Nephron (organoid): ENCODE data around the gene NUPR1.
A peak's percentile ranks its signal among the peaks of the same experiment; 100 is the strongest.

ENCODE experiments used
- H3K27ac Mint-ChIP-seq, 3 experiments: 2 replicates each; pipeline ENCODE4 v1.8.0; 2020; ENCODE audit warnings: mixed read lengths in 3 of 3, mild to moderate bottlenecking in 2 of 3, moderate library complexity in 1 of 3
- H3K27me3 Mint-ChIP-seq: 2 replicates; pipeline ENCODE4 v1.8.0; 2021; ENCODE audit warnings: low read depth, mild to moderate bottlenecking, moderate library complexity, mixed read lengths
- H3K36me3 Mint-ChIP-seq: 2 replicates; pipeline ENCODE4 v1.8.0; 2020; ENCODE audit warnings: low read depth, mixed read lengths
- H3K4me1 Mint-ChIP-seq: 2 replicates; pipeline ENCODE4 v1.8.0; 2020; ENCODE audit warnings: mixed read lengths
- H3K4me3 Mint-ChIP-seq, 3 experiments: 2 replicates each; pipeline ENCODE4 v1.8.0; 2020; ENCODE audit warnings: mild to moderate bottlenecking in 3 of 3, mixed read lengths in 3 of 3, moderate library complexity in 2 of 3
- H3K9me3 Mint-ChIP-seq: 2 replicates; pipeline ENCODE4 v1.8.0; 2020; ENCODE audit warnings: mixed read lengths
- TF ChIP-seq, protein P1 (sequence below), 3 experiments: fragments of 200-600 bp; sonication (generic); IDR thresholded peaks; one replicate each; pipeline ENCODE4 v1.5.0; 2021; ENCODE audit warnings: antibody characterized with exemption in 3 of 3; ENCODE audit not compliant: unreplicated experiment in 3 of 3

The NUPR1 gene

DNA sequence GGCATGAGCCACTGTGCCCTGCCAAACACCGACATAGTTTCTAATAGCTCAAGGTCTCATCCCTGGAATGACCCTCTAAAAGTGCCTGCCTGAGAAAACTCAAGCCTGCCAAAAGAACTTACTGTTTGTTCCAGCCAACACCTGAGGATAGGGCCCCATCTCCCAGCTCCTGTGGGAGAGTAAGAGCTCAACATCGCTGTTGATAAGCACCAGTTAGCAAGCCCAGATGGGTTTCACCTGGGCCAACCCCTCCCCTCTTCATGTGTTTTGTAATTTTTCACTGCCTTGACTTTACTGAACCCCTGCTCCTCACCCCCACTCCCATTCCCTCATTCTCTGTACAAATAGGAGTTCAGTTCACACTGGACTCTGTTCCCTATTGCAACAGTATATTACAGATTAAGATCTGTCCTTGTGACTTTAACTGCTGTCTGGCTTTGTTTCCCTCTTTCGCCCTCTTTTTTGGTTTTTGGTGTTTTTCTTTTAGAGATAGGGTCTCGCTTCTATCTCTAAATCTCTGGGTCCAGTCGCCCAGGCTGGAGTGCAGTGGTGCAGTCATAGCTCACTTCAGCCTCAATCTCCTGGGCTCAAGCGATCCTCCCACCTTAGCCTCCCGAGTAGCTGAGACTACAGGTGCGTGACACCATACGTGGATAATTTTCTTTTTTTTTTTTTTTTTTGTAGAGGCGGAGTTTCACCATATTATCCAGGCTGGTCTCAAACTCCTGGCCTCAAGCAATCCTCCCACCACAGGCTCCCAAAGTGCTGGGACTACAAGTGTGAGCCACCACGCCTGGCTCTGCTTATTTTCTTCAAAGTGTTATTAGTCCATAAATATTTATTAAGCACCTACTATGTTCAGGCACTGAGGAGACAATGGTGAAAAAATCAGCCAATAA lies 12.3 kb downstream of the NUPR1 start:
- H3K4me1 Mint-ChIP-seq = no peaks in the 10 kb centered on the region
- peak overlapping the region in 1 of 3 experiments; percentile 14 for H3K27ac Mint-ChIP-seq
- no peak overlapping the region for H3K4me3 Mint-ChIP-seq
- TF ChIP-seq, protein P1, sequence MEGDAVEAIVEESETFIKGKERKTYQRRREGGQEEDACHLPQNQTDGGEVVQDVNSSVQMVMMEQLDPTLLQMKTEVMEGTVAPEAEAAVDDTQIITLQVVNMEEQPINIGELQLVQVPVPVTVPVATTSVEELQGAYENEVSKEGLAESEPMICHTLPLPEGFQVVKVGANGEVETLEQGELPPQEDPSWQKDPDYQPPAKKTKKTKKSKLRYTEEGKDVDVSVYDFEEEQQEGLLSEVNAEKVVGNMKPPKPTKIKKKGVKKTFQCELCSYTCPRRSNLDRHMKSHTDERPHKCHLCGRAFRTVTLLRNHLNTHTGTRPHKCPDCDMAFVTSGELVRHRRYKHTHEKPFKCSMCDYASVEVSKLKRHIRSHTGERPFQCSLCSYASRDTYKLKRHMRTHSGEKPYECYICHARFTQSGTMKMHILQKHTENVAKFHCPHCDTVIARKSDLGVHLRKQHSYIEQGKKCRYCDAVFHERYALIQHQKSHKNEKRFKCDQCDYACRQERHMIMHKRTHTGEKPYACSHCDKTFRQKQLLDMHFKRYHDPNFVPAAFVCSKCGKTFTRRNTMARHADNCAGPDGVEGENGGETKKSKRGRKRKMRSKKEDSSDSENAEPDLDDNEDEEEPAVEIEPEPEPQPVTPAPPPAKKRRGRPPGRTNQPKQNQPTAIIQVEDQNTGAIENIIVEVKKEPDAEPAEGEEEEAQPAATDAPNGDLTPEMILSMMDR (IDR thresholded peaks at IDR 0.05; ENCODE audit: unreplicated experiment in 3 of 3) = no peak
- peaks cover 3% of the 10 kb centered on the region for H3K9me3 Mint-ChIP-seq
- H3K27me3 Mint-ChIP-seq = no peaks in the 10 kb centered on the region
- no peaks in the 10 kb centered on the region for H3K36me3 Mint-ChIP-seq

DNA sequence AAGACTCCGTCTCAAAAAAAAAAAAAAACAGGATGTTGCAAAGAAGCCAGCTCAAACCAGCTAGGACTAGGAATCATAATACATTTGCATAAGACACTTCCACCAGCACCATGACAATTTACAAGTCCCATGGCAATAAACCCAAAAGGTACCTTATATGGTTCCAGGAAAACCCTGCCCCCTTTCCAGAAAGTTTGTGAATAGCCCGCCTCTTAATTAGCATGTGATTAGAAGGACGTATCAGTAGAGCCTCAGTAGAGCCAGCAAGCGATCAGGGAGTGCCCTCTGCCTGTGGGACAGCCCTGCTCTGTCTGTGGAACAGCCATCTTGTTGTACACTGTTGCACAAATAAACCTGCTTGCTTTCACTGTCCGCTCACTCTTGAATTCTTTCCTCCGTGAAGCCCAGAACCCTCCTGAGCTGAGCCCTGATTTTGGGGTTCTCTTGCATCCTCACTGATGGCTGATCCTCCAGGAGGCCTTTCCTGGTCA lies 14.0 kb downstream of the NUPR1 start:
- no peak overlapping the region for H3K4me3 Mint-ChIP-seq
- H3K9me3 Mint-ChIP-seq = peaks cover 3% of the 10 kb centered on the region
- H3K36me3 Mint-ChIP-seq = no peaks in the 10 kb centered on the region
- TF ChIP-seq, protein P1 (IDR thresholded peaks at IDR 0.05; ENCODE audit: unreplicated experiment in 3 of 3) = no peak
- H3K27ac Mint-ChIP-seq = no peak overlapping the region
- H3K27me3 Mint-ChIP-seq = peaks cover 3% of the 10 kb centered on the region
- H3K4me1 Mint-ChIP-seq = no peaks in the 10 kb centered on the region

DNA sequence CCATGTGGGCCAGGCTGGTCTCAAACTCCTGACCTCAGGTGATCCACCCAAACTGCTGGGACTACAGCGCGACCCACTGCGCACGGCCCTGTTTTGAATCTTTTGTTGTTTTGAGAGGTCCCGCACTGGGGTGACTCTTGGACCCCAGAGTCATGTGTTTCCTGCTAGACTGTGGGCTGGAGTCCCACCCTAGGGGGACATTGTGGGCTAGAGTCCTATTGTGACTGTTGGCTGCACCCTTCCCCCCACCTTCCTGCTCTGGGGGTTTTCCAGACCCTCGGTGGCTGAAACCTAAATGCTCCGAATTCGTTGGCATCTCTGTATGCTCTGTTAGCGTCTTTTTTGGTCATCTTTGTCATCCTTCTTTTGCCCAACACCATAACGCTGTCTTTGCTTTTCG lies 16.0 kb downstream of the NUPR1 start:
- Mint-ChIP-seq H3K27ac (no peak overlapping the region), H3K36me3 (no peaks in the 10 kb centered on the region), H3K4me3 (no peak overlapping the region), H3K9me3 (peaks cover 3% of the 10 kb centered on the region), H3K27me3 (peaks cover 3% of the 10 kb centered on the region), H3K4me1 (no peaks in the 10 kb centered on the region)
- TF ChIP-seq, protein P1 (IDR thresholded peaks at IDR 0.05; ENCODE audit: unreplicated experiment in 3 of 3) = no peak

DNA sequence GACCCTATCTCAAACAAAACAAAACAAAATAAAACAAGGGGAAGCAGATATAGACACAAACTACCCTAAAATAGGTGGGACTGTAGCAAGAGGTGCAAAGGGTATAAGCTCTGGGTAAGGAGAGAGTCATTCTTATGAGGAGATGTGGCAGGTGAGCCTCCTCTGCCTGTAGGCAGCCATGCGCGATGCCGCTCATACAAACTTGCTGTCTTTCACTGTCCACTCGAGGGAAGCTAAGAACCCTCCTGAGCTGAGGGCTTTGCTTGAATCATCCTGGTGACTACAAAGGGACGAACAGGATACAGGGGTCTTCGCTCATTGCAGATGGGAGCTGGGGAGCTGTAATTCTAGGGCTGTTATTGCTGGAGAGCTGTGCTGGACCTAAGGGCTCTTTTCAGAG lies 17.3 kb downstream of the NUPR1 start:
- TF ChIP-seq, protein P1 (IDR thresholded peaks at IDR 0.05; ENCODE audit: unreplicated experiment in 3 of 3) = no peak
- H3K27me3 Mint-ChIP-seq = peaks cover 3% of the 10 kb centered on the region
- no peaks in the 10 kb centered on the region for H3K36me3 Mint-ChIP-seq
- H3K9me3 Mint-ChIP-seq = peaks cover 3% of the 10 kb centered on the region
- no peak overlapping the region for H3K4me3 Mint-ChIP-seq
- H3K4me1 Mint-ChIP-seq = no peaks in the 10 kb centered on the region
- H3K27ac Mint-ChIP-seq = no peak overlapping the region

DNA sequence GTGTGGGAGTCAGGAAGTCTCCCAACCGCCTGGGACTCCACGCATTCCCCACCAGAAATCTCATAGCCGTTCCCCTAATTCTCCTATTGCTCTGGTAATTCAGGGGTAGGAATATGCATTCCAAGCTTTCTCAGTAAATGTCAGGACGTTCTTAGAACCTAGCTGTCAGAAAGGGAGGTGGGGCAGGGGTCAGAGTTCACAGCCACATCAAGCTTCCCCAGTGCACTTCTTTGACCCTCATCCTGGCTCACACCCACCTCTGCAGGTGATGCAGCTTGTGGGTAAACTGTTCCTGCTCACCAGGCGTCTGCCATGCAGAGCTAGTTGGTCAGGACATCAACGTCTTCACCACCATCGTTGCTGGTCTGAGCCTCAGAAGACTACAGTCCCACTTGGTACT lies 18.1 kb downstream of the NUPR1 start:
- TF ChIP-seq, protein P1 (IDR thresholded peaks at IDR 0.05; ENCODE audit: unreplicated experiment in 3 of 3) = no peak
- peaks cover 3% of the 10 kb centered on the region for H3K27me3 Mint-ChIP-seq
- no peaks in the 10 kb centered on the region for H3K36me3 Mint-ChIP-seq
- no peak overlapping the region for H3K27ac Mint-ChIP-seq
- H3K9me3 Mint-ChIP-seq = peaks cover 3% of the 10 kb centered on the region
- no peaks in the 10 kb centered on the region for H3K4me1 Mint-ChIP-seq
- H3K4me3 Mint-ChIP-seq = no peak overlapping the region

DNA sequence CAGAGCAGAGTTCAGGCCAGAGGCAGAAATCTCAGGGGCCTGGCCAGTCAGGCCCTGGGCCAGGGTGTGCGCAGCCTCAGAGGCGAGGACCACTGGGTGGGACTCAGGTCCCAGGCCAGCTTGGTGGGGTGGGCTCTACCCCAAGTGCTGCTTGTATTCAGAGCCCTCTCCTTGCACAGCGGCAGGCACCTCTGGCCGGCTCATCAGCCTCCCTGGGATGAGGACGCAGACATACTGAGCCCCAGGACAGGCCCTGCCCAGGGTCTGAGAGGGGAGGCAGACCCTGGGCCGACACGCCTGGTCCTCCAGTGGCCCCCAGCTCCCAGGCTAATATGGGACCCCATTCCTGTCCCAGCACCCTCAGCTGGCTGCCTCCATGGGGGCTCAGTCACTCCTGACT lies 24.5 kb downstream of the NUPR1 start:
- H3K36me3 Mint-ChIP-seq = no peaks in the 10 kb centered on the region
- TF ChIP-seq, protein P1 (IDR thresholded peaks at IDR 0.05; ENCODE audit: unreplicated experiment in 3 of 3) = no peak
- H3K9me3 Mint-ChIP-seq = no peaks in the 10 kb centered on the region
- H3K27ac Mint-ChIP-seq = no peak overlapping the region
- H3K4me3 Mint-ChIP-seq = no peak overlapping the region
- no peaks in the 10 kb centered on the region for H3K27me3 Mint-ChIP-seq
- H3K4me1 Mint-ChIP-seq = no peaks in the 10 kb centered on the region
